ENCODE data around the gene TMEM109. TPM values are rescaled to one million over a fixed set of nuclear protein-coding genes. Genes with fewer than 3 reads are reported as not detected.

TMEM109 gene
- total and polyA plus RNA-seq, 9 of the 15 experiments (the other 6 are each of a cell fraction or from before 2014, with no cell fraction given) = 9.2 to 71.3 (median 30.5) TPM

- TF ChIP-seq ZBTB2 (IDR thresholded peaks at IDR 0.05) (peak; percentile 98), AFF1 (IDR thresholded peaks at IDR 0.05; ENCODE audit: low read depth in 1 of 2, partially characterized antibody in 2 of 2) (peak in 1 of 2 experiments; percentile 97), SMARCB1 (IDR thresholded peaks at IDR 0.05; ENCODE audit: insufficient read length, low read depth) (no peak), NR2C1 (IDR thresholded peaks at IDR 0.05) (no peak; the same call in 1 of the 2 replicates), NR2C1 (tag; IDR thresholded peaks at IDR 0.05) (peak; percentile 75), KDM5B (IDR thresholded peaks at IDR 0.05; ENCODE audit: insufficient replicate concordance, low read depth, low read length) (peak; percentile 38), HMBOX1 (IDR thresholded peaks at IDR 0.05) (no peak), PATZ1 (CRISPR knock-in tag; IDR thresholded peaks at IDR 0.05; ENCODE audit: borderline replicate concordance) (0 out of 2 replicates have a peak, but pooled peaks have one; percentile 60), ZNF395 (CRISPR knock-in tag; IDR thresholded peaks at IDR 0.05) (peak; percentile 90), SAP30 (IDR thresholded peaks at IDR 0.05; ENCODE audit: borderline replicate concordance, insufficient read depth, low read depth, low read length, poor library complexity, severe bottlenecking) (peak; percentile 57), FOXJ3 (CRISPR knock-in tag; IDR thresholded peaks at IDR 0.05) (no peak)
- TF ChIP-seq, protein P1, sequence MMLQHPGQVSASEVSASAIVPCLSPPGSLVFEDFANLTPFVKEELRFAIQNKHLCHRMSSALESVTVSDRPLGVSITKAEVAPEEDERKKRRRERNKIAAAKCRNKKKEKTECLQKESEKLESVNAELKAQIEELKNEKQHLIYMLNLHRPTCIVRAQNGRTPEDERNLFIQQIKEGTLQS (IDR thresholded peaks at IDR 0.05) = peak; percentile 16; the same call in 1 of the 2 replicates
- TF ChIP-seq, protein P1 (CRISPR knock-in tag; conservative IDR thresholded peaks at IDR 0.05) = peak; percentile 70; the same call in 1 of the 2 replicates
These were observed at the start of gene TMEM109 (continued) for GRCh38 chr11:60913793-60914632.

Data from K562 (cell line).